ENCODE results near the gene DUSP23.

Gene DUSP23

DNA sequence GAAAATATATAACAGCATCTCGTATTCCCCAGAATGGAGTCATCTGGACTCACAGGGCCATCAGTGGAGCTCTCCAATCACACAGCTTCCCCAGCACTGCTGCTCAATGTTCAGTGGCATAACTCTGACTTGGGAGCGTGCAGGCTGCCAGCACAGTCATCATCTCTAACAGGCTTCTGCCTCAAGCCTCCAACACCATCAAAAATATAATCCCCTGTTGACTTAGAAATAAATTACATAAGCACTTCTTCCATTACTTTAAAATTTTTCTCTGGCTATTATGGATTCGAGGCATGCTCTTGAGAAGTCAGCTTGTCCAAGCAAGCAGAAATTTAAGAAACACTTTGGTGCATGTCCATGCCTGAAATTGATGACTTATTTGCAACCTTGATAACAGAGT is 6.2 kb downstream of the DUSP23 start:
- no peak for DNase-seq

GRCh38 chr1:159790237-159790917 is 9.6 kb downstream of the DUSP23 start:
- no peak for DNase-seq

DNA sequence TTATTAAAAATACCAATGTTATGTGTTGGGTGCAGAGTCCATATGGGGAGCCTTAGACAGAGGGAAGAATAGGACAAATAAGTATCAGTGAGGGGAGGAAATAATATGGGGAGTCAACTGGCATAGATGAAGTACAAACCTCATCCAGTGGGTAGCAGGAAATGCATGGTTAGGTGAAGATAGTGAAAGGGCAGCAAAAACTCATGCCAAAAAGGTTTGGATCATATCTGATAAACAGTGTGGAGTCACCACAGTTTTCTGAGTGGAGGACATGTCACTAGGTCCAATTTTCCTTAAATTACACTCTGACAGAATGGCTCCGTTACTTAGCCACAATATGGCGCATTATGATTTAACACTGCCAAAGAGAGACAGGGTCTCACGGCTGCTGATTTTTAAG is 10.3 kb downstream of the DUSP23 start:
- no peak for DNase-seq

GRCh38 chr1:159791461-159791860 is 10.7 kb downstream of the DUSP23 start:
- DNase-seq, result no peak

- no peak for DNase-seq
Observed at GRCh38 chr1:159795534-159795933, 14.8 kb downstream of the DUSP23 start.

- peak; percentile 26 for DNase-seq
Observed at GRCh38 chr1:159798893-159799292, 18.1 kb downstream of the DUSP23 start.

GRCh38 chr1:159799446-159799985 is 18.8 kb downstream of the DUSP23 start:
- DNase-seq, result no peak

DNA sequence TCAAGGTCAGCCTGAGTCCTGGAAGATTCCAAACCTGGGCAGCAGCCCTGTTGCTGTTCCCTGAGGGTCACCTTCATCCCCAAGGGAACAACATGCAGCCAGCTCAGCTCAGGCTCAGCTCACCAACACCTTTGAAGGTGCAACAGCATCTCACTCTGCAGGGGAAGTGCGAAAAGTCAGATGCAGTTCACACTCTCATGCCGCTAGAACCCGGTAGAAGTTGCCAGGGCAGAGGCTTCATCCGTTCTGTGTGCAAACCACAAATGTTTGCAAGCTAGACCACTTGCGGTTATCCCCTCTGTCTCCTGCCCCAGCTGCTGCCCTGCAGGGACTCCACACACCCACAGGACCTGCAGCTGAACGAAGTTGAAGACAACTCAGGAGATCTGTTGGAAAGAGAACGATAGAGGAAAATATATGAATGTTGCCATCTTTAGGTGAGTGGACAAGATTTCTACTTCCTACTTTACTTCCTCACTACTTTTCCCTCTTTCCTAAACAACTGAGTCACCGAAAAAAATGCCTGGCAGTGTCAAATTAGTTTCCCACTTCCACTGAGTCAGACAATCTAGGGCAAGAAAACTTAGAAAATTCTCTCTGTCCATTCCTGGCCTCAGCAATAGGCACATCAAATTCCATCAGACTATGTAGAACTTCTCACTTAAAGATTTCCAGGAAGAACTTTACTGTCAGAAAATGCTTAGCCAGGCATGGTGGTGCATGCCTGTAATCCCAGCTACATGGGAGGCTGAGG is 19.6 kb downstream of the DUSP23 start:
- DNase-seq, result peak; percentile 48

GRCh38 chr1:159802111-159802510 is 21.3 kb downstream of the DUSP23 start, which contains the start of gene FCRL6:
TSS of gene FCRL6 (plus strand) at chr1:159802360. CDS start at chr1:159802425, 65 bp downstream.
- no peak for DNase-seq

- DNase-seq, result no peak
Observed at GRCh38 chr1:159803956-159804689, 23.4 kb downstream of the DUSP23 start.

DNA sequence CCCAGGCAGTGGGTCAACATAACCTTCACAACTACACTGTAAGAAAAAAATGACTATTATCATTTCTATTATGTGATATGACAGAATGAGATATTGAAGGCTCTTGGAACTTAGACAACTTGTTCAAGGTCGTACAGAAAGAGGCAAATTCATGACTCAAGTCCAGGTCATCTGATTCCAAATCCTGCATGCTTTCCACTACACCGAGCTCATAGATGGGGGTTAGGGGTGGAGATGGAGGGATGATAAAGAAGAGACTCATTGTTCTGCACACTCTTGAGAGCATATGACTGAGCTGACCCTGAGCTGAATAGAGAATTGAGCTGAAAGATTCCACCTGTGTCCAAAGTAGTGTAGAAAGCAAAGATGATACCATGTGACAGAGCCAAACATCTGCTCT is 24.2 kb downstream of the DUSP23 start:
- DNase-seq, result no peak

DNA sequence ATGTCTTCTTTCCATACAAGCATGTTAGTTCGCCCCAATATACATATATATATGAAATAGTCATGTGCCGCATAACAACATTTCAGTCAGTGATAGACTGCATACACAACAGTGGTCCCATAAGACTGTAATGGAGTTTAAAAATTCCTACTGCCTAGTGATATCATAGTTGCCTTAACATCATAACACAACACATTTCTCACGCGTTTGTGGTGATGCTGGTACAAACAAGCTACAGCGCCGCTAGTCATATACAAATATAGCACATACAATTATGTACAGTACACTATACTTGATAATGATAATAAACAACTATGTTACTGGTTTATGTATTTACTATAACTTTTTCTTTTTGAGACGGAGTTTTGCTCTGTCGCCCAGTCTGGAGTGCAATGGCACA is 35.2 kb downstream of the DUSP23 start:
- no peak for DNase-seq

DNA sequence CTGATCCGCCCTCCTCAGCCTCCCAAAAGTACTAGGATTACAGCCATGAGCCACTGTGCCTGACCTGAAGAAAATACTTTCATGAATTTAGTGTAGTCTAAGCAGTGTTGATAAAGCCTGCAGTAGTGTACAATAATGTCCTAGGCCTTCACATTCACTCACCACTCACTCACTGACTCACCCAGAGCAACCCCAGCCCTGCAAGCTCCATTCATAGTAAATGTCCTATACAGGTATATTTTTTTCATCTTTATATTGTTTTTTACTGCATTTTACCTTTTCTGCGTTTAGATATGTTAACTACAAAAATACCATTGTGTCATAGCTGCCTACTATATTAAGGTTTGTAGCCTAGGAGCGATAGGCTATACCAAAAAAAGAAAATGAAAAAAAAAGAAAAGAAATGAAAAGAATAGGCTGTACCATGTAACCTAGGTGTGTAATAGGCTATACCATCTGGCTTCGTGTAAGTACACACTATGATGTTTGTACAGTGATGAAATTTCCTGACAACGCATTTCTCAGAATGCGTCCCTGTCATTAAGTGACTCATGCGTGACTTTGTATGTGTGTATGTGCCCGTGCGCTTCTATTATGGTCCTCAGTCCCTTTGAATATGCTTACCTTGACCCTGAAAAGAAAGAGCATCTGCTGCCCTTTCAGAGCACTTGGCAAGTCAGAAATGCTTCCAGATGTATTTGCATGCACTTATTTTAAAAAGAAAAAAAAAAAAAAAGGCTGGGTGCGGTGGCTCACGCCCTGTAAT is 36.7 kb downstream of the DUSP23 start:
- DNase-seq, result no peak

GRCh38 chr1:159821171-159821867 is 40.6 kb downstream of the DUSP23 start:
- no peak for DNase-seq

DNA sequence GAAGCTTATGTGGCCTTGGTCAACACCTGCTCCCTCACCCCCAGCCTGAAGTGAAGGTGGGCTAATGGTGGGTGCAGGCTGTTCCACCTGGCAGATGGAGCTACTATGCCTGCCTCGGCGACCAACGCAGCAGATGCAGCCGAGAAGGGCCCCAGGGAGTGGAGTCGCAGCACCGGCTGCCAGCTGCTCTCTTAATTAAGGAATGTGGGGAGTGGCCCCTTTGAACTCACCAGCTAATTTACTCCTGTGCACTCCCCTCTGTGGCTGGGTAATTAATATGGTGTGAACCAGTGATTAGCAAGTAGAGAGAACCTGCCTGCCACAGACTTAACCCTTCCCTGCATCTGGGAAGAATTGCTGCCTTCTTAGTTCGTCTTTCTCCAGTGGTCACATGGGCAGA is 42.6 kb downstream of the DUSP23 start:
- no peak for DNase-seq

GRCh38 chr1:159825564-159825963 is 44.8 kb downstream of the DUSP23 start:
- DNase-seq, result no peak

GRCh38 chr1:159826441-159827101 is 45.8 kb downstream of the DUSP23 start, which contains the start of gene SLAMF8:
TSS of gene SLAMF8 (plus strand) at chr1:159826873. CDS start at chr1:159826899, 26 bp downstream.
- peak; percentile 68 for DNase-seq

DNA sequence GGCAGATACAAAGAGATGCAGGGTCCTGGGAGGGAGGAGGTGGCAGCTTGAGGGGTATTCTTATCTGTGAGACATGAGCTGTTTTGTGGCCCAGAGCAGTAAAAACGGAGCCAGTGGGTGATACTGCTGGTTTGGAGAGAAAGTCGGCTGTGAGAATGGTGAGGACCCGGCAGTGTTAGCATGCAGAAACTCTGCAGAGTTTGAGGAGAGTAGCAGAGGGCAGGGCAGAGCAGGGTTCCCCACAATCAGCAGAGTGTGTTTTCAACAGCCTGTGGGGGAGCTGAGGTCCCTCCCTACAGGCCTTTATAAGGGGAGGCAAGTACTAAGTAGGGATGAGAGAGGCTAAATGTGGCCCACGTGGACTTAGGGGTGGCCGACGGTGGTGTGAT is 46.3 kb downstream of the DUSP23 start:
- DNase-seq, result no peak

DNA sequence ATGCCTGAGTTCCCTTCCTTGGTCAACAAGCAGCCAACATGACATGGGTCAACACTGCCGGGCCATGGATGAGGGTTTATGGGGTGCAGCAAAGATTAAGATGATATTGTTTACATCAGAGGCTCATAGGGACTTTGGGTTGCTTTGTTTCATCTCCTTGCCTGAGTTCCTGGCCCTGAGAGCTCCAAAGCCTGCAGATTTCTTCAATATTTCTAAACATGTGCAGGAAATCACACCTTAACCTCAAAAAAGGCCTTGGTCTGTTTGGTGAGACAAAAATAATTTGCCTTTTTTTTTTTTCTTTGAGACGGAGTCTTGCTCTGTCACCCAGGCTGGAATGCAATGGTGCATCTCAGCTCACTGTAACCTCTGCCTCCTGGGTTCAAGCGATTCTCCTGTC is 46.8 kb downstream of the DUSP23 start:
- DNase-seq, result no peak

GRCh38 chr1:159828176-159828575 is 47.4 kb downstream of the DUSP23 start:
- no peak for DNase-seq

DNA sequence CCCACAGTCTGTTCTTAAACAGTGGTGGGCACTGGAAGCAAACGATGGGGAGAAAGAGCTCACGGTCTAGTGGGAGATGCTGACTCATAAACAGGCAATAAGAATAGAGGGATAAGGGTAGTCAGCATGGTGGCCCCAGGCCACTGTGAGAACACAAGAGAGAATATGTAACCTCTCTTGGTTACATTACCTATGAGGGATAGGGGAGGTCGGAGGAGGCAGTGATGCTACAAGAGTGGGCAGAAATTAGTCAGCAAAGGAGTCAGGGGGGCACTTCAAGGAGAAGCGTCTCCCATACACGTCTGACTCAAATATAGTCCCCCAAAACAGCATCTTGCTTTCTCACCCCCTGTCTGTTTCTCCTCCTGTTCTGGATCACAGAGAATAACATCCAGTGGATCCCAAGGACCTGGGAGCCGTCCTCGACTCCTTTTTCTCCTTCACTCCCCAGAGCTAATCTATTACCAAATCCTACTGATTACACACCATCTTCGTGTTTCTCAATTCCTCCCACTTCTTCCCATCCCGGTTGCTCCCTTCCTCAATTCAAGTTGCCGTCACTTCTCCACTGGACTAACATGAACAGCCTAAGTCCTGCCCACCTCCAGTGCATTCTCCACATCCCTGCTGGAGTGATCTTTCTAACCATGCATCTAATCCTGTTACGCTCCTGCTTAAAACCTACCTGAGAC is 48.0 kb downstream of the DUSP23 start:
- no peak for DNase-seq

Measured in activated gamma-delta T cell treated with Interleukin-2 at 50 U/mL for 16 hours (primary cell).